ENCODE results near the gene MED29.

The MED29 gene, protein sequence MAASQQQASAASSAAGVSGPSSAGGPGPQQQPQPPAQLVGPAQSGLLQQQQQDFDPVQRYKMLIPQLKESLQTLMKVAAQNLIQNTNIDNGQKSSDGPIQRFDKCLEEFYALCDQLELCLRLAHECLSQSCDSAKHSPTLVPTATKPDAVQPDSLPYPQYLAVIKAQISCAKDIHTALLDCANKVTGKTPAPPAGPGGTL

DNA sequence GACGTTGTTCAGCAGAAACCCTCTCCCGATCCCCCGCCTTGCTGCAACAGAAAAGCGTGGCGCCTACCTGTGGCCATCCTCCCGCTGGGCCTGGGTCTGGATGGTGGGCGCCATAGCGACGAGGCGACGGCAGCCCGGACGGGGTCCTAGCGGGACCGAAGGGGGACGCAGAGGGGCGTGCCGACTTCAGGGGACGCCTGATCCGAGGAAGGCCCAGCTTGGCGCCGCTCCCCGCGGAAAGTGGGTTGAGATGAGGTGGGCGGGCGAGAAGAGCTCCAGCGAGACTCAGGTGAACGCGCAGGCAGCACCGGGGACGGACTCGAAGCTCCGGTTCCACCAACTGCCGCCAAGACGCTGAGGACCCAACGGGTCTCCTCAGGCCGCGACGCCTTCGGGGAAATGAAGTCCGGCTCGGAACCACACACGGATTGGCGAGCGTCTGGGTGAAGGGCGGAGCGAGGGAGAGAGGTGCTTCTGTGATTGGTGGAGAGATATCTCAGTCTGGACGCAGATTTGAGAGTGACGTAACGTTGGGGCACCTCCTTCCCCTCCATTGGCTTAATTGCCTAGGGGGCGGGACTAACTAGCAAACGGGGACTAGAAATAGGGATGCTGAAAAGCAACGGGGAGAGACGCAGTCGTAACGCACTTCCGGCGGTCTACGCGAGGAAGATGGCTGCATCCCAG, at the start of gene MED29, which contains the start of gene PAF1:
TSS of gene MED29 (plus strand) at position 628 of the 687 bp plus-strand sequence. CDS start at position 673, 45 bp downstream.
TSS of gene PAF1 (minus strand) at position 356 of the 687 bp plus-strand sequence. CDS start at position 114, 242 bp downstream.
- DNase-seq = peak; percentile 98

DNA sequence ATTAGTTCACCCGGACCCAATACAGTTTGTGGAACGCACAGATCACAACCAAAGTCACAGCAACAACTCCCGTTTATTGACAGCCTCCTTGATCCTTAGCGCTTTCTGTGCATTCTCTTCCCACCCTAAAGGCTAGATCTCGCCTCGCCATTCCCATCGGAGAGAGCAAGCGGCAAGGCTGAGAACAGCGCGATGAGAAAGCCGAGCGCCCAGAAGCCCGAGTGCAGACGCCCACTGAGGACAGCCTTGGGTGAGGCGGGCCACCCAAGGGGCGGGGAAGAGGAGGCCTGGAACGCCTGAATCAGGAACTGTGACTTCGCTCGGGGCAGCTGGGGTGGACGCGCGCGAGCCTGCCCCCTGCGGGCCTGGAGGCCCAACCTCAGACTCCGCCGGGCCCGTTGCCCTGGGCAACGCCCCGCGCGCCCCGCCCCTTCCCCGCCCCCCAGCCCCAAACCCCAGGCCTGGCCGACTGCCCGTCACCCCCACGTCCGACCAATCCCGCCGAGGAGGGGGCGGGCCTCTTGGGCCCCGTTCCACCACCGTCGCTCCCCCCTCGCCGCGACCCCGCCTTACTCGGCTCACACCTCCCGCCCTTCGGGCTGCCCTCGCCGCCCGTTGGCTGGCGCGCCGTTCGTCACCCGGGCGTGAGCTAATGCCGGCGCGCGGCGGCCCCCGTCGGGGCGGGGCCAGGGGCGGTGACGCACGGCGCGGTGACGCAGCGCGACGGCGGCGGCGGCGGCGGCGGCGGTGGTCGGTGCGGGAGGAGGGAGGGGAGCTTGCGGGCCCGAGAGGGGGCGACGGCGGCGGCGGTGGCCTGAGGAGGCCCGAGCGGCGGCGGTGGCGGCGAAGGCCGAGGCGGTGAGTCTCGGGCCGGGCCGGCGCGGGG, 49.2 kb upstream of the MED29 start, which contains the start of gene SAMD4B:
TSS of gene SAMD4B (plus strand) at position 703 of the 886 bp plus-strand sequence. CDS start 14,473 bp downstream, outside the sequence.
- DNase-seq = peak; percentile 68

DNA sequence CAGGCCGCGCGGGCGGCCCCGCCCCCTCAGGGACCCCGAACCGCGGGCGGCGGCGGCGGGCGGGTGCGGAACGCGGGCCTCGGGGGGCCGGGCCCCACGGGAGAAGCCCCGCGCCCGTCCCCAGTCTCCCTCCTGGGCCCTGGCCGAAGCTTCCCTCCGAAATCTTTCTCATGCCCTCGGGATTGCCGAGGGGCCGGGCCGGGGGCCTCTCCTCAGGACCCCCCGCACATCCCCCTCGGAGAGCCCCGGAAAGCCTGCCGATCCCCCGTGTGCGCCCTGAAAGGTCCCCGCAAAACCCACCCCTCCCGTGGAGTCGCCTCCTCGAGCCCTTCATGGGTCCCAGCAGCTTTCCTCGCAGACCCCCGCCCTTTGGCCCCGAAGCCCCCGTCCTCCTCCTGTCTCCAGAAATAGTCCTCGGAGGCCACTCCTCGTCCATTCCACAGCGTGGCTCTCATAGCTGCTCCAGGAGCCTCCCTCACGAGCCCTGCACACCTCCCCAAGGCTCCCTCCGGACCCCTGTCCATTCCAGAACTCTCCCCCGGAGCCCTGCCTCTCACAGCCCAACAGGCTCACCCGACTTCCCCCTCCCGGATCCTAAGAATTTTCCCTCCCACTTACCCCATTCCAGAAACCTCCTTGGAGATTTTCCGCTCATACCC, 48.4 kb upstream of the MED29 start:
- no peak for DNase-seq

DNA sequence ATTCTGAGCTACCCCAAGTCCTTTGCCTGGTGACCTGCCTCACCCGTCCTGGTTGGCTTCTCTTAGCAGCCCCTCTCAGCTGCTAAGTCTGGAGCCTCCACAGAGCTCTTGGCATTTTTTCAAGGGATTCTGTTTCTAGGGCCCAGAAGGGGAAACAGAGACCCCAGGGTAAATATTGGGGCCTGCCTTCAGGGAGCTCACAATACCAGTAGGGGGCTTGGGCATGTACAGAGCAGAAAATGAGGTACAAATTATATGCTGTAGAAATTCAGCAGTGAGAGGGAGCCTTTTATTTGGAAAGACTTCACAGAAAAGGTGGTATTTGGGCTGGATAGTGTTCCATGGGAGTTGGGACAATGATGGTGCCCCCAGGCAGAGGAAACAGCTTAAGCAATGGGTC, 45.2 kb upstream of the MED29 start:
- no peak for DNase-seq

DNA sequence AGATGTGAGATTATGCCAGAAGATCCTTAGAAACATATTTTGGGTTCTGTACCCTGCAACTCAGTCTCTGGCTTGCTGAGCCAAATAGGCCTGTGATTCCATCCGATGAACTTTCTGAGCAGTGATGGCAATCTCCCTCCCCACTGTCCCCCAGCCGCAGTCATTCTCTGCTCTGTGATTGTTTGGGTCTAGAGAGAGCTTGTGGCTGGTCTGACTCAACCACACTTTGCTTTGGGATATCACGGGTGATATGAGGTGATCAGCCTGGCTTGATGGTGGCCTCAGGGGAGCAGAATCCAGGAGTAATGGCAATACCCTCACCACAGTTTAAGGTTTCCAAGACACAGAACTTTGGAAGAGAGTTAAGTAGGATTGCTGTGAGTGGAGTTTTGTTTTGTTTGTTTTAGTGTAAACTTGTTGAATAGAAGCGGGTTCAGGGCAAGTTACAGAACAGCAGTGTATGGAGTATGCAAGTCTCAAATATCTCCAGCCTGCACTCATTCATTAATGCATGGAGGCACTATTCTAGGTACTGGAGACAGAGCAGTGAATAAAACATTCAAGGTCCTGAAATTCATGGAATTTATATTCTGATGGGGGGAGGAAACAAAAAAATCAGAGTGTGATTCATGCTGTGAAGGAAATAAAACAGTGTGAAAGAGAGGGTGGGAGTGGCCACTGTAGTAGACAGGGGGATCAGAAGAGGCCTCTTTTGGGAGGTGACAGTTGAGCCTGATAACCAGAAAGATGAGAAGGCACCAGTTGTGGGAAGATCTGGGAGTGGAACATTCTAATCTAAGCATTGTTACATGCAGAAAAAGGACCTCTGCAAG, 43.6 kb upstream of the MED29 start:
- DNase-seq = no peak

DNA sequence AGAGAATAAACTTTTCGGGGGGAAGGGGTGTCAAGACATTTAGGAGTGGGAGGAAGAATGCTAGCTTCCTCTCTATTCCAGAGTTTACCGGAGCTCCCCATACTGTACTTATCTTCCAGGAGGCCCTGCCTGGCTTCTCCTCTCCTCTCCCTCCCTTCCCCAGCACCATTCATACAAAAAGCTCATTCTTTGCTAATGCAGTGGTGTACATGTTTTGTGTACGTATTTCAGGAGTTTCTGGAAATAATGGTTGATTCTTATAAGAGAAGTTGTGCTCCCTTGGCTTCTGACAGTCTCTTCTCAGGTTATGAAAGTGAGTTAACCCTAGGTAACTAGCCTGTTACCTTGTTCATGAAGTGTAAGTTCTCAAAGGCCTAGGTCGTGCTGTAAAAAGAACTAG, 41.9 kb upstream of the MED29 start:
- DNase-seq = no peak

DNA sequence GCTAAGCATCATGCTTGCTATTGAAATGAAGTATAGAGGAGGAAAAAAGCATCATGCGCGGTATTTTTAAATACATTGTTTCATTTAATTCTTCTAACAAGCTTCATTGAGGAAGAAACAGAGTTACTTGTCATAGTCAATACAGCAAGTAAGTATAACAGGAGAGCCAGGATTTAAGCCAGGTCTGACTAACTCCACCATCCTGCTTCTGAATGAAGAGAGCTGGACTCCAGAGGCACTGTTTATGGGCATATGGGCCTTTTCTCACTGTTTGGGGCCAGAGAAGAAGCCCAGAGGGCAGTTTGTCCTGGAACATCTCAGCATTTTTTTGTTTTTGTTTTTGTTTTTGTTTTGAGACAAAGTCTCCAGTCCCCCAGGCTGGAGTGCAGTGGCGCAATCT, 41.0 kb upstream of the MED29 start:
- no peak for DNase-seq

DNA sequence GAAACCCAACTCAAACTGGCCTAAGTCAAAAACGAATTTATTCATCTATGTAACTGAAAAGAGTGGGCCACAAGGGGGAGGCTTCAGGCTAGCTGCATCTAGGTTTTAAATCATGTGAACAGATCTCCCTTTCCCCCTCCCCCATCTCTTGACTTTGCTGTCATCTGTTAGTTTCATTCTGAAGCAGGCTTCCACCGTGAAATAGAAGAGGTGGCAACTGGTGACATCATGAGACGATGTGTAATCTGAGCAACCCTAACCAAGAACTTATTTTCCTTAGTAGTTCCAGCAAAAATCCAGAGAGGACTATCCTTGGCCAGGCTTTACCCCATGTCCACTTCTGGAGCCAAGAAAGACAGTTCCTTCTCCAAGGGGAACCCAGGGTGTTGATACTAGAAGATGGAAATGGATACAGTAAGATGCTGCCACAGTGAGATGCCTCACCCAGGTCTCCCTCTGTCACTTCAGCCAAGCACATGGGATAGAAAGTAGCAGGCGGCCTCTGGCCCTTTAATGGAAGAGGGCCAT, 39.6 kb upstream of the MED29 start:
- DNase-seq = no peak

DNA sequence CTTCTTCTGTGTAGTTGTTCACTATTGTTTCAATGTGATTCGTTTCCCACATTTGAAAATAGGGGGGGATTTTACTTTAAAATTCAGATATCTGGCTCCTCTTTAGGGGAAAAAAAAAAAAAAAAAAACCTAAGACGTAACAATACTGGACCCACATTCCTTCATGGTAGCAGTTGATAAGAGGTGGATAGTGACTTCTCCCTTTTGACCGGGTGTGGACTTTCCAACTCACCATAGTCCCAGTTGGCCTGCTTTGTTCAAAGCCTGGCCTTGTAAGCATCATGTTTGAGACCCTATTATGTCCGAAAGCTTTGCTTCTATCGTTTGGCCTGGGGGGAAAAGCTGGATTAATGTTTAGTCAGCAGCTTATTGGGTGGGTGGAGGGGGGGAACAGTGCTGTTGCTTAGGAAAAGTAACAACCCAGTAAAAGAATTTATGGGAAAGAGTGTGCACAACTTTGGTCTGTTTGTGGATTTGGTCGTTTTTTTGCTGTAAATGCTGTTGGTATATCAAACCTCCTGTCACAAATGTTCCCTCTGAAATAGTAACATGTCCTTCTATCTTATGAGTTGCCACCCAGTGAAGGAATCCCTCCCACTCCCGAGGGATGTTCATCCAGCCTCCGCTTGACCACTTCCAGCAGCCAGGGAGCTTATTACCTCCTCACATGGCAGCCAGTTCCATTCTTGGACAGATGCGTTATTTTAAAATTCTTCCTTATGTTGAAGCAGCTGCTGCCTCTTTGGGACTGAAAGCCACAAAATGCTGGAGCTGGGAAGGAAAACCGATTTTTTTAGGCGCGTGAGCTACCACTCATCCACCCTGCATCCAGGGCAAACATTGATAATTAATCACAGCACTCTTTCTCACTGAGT, 38.6 kb upstream of the MED29 start:
- no peak for DNase-seq

DNA sequence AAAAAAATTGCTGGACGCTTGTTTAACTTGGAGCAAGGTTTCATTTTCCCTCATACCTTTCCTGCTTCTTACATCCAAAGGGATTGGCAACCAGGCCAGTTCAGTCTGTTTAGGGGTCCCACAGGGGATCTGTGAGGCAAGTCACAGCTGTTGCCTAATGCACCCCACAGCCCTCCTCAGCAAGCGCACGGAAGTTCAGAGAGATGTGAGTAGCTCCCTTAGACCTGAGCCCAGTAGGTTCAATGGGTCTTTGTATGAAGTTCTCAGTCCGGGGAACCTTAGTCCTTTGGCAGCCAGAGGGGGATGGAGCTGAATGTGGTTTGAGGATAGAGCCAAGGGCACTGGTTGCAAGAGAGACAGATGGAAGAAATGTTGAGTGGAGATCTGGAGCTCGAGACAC, 35.9 kb upstream of the MED29 start:
- no peak for DNase-seq

DNA sequence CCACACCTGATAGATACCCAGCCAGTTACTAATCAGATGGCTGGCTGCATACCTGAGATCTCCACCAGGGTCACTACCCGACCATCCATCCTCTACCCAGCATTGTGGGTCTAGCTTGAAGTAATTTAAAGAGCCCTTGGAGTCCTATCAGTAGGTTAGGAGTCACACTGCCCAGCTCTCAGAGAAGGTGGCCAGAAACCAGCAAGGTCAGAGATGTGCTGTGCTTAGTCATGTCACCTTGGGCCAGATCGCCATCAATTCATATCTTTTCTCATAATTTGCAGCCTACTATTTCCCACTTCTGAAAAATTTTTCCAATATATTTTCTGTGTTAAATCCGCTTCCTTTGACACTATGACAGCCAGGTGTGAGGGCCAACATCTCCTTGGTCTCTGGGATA, 35.1 kb upstream of the MED29 start:
- no peak for DNase-seq

DNA sequence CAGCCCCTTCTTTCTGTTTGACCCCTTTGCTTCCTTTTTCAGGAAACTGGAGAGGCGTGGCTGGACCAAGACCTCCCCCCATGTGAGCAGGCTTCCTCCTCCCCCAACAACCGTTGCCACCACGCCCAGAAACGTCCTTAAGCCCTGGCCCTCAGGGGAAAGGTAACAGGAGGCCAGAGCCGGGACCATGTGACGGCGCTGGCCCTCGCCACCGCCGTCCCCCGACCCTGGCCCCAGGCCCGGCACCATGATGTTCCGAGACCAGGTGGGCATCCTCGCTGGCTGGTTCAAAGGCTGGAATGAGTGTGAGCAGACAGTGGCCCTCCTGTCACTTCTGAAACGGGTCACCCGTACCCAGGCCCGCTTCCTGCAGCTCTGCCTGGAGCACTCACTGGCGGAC, 34.5 kb upstream of the MED29 start:
- DNase-seq = no peak

DNA sequence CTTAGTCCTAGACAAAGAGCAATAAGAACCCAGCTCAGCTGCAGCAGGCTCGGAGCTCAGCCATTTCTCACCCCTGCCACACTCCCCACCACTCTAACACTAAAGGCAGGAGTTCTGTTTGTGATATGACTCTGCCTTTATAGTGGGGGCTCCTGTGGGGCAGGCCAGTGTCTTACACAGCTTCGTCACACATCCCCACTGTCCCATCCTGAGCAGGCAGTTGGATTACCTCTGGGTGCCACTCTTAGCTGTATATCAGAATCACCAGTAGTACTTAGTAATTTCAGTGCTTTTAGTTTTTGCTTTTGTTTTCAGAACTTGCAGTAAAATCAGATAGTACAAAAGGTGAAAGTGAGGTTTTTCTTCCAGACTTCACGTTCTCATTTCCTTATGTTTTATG, 32.2 kb upstream of the MED29 start:
- no peak for DNase-seq

DNA sequence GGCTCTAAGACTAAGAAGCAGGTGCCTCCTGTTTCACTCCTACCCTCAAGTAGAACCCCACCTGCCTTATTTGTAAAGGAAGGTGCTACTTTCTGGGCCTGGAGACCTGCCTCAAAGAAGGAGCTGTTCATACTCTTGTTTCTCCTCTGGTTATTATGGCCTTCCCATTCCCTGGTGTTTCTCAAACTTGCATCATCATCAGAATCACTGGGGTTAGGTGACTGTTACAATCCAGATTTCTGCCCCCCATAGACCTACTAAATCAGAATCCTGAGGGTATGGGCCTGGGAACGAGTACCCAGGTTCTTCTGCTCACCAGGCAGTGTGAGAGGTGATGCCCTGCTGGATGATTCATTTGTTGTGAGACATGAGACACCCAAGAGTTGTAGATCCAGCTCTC, 30.6 kb upstream of the MED29 start:
- no peak for DNase-seq

DNA sequence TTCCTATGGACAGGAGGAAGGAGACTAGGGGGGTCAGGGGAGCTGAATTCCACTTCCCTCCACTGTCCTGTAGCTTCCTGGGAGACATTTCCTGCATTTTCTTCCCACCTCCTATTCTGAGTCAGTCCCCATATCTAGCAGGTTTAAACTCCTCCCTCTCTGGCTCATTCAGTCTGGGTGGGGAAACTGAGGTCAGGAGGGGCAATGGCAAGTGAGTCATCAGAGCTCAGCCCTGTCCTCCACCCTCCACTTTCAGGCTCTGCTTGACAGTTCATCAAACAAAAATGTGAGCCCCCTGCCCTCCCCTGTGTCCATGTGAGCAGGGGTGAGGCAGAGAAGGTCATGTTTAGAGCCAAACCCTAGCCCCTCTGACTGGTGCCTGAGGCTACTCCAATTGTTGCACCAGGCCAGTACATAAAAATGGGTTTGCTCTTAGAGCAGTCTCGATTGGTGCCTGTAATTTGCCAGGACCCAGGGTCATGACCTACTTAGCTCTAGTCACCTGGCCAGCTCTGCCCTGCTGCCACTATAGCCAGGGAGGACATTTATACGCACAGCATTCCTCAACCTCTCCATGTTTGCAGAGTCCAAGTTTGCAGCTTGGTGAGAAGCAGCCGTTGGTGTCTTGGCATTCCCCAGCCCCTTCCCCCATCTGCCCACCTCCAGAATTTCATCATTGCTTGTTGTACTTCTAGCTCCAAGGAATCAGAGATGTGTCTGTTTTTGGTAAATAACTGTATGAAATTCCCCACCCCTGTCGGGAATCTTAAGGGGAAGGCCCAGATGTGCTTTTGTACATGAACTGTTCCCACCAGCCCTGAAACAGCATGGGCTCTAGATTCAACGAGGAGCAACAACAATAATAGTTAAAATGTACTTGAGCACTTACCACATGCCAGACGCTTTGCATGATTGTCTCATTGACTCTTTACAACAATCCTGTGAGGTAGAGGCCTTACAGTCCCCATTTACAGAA, 28.2 kb upstream of the MED29 start:
- DNase-seq = no peak

DNA sequence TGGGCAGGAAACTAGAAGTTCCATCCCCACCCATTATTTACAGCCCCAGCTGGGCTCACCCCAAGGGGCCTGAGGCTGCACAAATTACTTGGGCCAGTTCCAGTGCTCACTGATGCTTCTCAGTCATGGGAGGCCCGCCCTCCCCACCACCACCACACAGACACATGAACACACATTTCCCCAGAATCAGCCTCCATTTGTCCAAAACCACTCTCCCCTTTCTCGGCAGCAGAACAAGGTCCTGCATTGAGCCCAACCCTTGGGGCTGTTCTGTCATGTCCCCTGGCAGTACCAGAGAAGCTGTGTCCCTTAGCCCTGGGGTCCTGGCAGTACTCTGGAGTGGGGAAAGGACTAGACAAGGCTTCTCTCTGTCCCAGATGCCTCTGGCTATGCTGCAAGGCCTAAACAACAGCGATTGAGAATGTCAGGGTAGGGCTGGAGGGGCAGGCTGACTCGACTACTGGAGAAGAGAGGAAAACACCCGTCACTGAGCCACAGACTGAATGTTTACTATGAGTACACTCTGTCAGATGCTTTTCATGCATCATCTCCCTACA, 27.2 kb upstream of the MED29 start:
- no peak for DNase-seq

DNA sequence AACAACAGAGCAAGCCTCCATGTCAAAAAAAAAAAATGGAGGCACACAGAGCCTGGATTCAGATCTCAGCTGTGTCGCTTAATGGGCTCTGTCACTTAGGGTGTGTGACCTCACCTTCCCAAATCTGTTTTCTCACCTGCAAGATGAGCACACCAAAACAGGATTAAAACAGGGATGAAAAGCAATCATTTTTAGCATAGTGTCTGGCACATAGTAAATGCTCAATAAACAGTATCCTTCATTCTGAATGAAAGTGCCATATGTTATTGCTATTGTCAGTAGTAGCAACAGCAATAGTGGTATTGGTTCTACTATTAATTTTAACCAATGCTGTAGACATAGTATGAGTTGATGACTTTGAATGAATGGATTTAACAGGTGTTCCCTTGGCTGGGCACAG, 25.6 kb upstream of the MED29 start:
- DNase-seq = no peak

DNA sequence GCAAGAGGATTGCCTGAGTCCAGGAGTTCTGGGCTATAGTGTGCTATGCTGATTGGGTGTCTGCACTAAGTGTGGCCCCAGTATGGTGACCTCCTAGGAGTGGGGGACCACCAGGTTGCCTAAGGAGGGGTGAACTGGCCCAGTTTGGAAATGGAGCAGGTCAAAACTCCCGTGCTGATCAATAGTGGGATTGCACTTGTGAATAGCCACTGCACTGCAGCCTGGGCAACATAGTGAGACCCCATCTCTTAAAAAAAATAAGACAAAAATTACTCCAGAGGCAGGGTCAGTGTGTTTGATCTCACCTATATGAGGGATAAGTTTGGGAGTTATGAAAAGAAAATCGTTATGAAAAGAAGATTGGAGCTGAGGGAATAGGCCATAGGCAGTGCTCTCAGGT, 22.0 kb upstream of the MED29 start:
- DNase-seq = no peak

DNA sequence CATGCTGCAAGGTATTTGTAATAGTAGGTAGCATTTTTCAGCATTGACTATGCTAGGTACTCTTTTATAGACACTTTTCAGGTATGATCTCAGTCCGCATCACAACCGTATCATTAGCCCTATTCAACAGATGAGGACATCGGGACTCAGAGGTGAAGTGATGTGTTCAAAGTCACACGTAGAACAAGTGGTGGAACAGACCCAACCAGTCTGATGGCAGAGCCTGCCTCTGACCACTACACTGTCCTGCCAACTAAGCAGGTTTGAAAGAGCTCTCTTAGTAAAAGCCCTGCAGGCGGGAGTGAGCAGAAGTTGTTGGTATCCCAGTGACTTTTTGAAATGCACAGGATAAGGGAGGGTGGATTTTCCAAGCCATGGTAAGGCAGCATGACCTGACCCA, 20.4 kb upstream of the MED29 start:
- no peak for DNase-seq
